Ovary (tissue), 9 donors: ENCODE results near the gene CACNG7. TPM values are rescaled to one million over a fixed set of nuclear protein-coding genes. Genes with fewer than 3 reads are reported as not detected.

ENCODE experiments used
- DNase-seq, 5 donors: peaks; one replicate each; pipeline ENCODE4 v3.0.0-alpha.2; 2019 to 2020
- H3K27ac ChIP-seq, 2 donors: fragments of 200-600 bp; one replicate each; pipeline versions ENCODE4 v1.5.1 to v1.8.0; 2019 to 2022
- H3K27me3 ChIP-seq: fragments of 200-600 bp; one replicate; pipeline ENCODE4 v1.8.0; 2022
- H3K36me3 ChIP-seq: fragments of 200-600 bp; sonication (generic); one replicate; pipeline ENCODE4 v1.5.1; 2019
- H3K4me1 ChIP-seq: one replicate; pipeline ENCODE4 v1.8.1; 2013; ENCODE audit warnings: mild to moderate bottlenecking, moderate library complexity; ENCODE audit not compliant: insufficient read depth
- H3K4me3 ChIP-seq: fragments of 200-600 bp; sonication (generic); one replicate; pipeline ENCODE4 v1.5.1; 2017
- H3K9me3 ChIP-seq, 2 donors: fragments of 200-600 bp in 1 of 2; sonication (generic) in 1 of 2; one replicate each; pipeline versions ENCODE4 v1.5.1 to v1.8.1; 2013 to 2019; ENCODE audit warnings: mild to moderate bottlenecking in 1 of 2, moderate library complexity in 1 of 2
- EP300 ChIP-seq: sonication (generic); formaldehyde crosslinking; IDR thresholded peaks from one replicate; pipeline ENCODE4 v1.6.1; 2017; ENCODE audit warnings: antibody characterized with exemption
- POLR2A ChIP-seq: fragments of 450-650 bp; IDR thresholded peaks from one replicate; pipeline ENCODE4 v1.6.1; 2017; ENCODE audit warnings: antibody characterized with exemption, mild to moderate bottlenecking, moderate library complexity
- WGBS, 3 donors: extraction: QIAGEN DNeasy Blood & Tissue Kit in 1 of 3; methylation state at CpG; one replicate each; pipeline versions ENCODE4 v1.1.5 to v1.1.7; 2013 to 2017; 5-methylcytosine and 5-hydroxymethylcytosine counted together
- intact Hi-C, 4 donors: fragments of 100-400 bp; cut with DNase I; formaldehyde crosslinking; loops; one replicate each; pipeline versions ENCODE4 v1.11.0 to v1.15.1; 2022 to 2023
- polyA plus RNA-seq, 2 donors: library from polyadenylated mRNA; stranded (reverse); fragments of 200-250 nt in 1 of 2; fragments of 350-450 nt in 1 of 2; fragmentation: Illumina TruSeq in 1 of 2; extraction: RNeasy Lipid Tissue Mini Kit (QIAGEN cat#74804) in 1 of 2; gene quantifications; one replicate each; pipeline ENCODE4 v1.2.3, GENCODE V29; 2013 to 2014
- total RNA-seq, 7 donors: library from RNA; depleted of rRNA in 2 of 7; stranded (reverse); fragments of >200 nt in 2 of 7; fragmentation: NEBNext Ultra II Directional in 3 of 7; extraction: Animal tissue kit (Norgen Biotek cat#: 25700) in 3 of 7; gene quantifications; one replicate each; pipeline versions ENCODE4 v1.1.0 to v1.2.4, GENCODE V29; 2016 to 2023
- TF ChIP-seq, protein P1 (sequence below), 3 donors: fragments of 450-650 bp in 2 of 3; fragments of 200-600 bp in 1 of 3; IDR thresholded peaks; one replicate each; pipeline versions ENCODE4 v1.5.1 to v1.8.0; 2016 to 2022; ENCODE audit warnings: antibody characterized with exemption in 3 of 3, mild to moderate bottlenecking in 1 of 3
- donor health status: DM: no; HTN: no; CAD: no; lungs with moderate emphysema.
- donor health status: DM: no; HTN: no; CAD: no.
- donor health status: Bipolar disorder and iron deficiency.
- donor health status: DM: yes; HTN: yes; CAD: no.
- donor health status: DM: no; HTN: no; CAD: no.
- donor health status: DM: yes; HTN: yes; CAD: no.

The CACNG7 gene
- total and polyA plus RNA-seq, 9 donors, result 0.02 TPM; not detected in 8

DNA sequence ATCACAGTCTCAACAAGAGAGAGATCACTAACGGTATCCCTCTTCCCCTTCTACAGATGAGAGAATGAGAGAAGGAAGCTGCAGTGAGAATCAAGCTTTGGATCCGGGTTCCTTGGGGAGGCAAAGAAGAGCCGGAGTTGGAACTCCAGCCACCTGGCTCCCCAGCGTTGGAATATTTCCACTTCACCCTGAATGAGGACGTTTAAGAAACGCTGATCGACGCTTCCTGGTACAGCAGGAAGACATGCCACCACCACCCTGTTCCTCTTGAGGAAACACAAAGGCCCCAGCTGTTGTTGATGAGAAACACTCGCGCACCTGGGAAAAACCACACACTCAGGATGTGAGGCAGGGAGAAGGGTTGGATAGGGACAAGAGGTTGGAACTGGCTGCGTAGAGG, 42.4 kb downstream of the CACNG7 start:
- H3K4me3 ChIP-seq, result no peak overlapping the region
- no peaks in the 10 kb centered on the region for H3K9me3 ChIP-seq
- DNase-seq, result no peak
- WGBS, 3 donors, result 54 to 65% (median 56%) methylated on average over 11 of the region's 11 CpGs
- no peaks in the 10 kb centered on the region for H3K27me3 ChIP-seq
- no peaks in the 10 kb centered on the region for H3K4me1 ChIP-seq
- H3K36me3 ChIP-seq, result no peaks in the 10 kb centered on the region
- TF ChIP-seq, protein P1, sequence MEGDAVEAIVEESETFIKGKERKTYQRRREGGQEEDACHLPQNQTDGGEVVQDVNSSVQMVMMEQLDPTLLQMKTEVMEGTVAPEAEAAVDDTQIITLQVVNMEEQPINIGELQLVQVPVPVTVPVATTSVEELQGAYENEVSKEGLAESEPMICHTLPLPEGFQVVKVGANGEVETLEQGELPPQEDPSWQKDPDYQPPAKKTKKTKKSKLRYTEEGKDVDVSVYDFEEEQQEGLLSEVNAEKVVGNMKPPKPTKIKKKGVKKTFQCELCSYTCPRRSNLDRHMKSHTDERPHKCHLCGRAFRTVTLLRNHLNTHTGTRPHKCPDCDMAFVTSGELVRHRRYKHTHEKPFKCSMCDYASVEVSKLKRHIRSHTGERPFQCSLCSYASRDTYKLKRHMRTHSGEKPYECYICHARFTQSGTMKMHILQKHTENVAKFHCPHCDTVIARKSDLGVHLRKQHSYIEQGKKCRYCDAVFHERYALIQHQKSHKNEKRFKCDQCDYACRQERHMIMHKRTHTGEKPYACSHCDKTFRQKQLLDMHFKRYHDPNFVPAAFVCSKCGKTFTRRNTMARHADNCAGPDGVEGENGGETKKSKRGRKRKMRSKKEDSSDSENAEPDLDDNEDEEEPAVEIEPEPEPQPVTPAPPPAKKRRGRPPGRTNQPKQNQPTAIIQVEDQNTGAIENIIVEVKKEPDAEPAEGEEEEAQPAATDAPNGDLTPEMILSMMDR (IDR thresholded peaks at IDR 0.05), result no peak
- TF ChIP-seq EP300, result no peak
- TF ChIP-seq POLR2A, result no peak
- intact Hi-C loops, result no loop called here
- H3K27ac ChIP-seq, result no peak overlapping the region

- no peak for DNase-seq
- H3K4me3 ChIP-seq, result no peak overlapping the region
- intact Hi-C loops, result no loop called here
- no peak overlapping the region for H3K27ac ChIP-seq
- no peaks in the 10 kb centered on the region for H3K9me3 ChIP-seq
- TF ChIP-seq POLR2A (no peak), EP300 (no peak)
- TF ChIP-seq, protein P1 (IDR thresholded peaks at IDR 0.05), result no peak
- no peaks in the 10 kb centered on the region for H3K4me1 ChIP-seq
- H3K27me3 ChIP-seq, result no peaks in the 10 kb centered on the region
- WGBS, 3 donors, result 78 to 81% (median 80%) methylated on average over 9 of the region's 9 CpGs
- H3K36me3 ChIP-seq, result no peaks in the 10 kb centered on the region
Observed at GRCh38 chr19:53951947-53952346, 42.9 kb downstream of the CACNG7 start.

DNA sequence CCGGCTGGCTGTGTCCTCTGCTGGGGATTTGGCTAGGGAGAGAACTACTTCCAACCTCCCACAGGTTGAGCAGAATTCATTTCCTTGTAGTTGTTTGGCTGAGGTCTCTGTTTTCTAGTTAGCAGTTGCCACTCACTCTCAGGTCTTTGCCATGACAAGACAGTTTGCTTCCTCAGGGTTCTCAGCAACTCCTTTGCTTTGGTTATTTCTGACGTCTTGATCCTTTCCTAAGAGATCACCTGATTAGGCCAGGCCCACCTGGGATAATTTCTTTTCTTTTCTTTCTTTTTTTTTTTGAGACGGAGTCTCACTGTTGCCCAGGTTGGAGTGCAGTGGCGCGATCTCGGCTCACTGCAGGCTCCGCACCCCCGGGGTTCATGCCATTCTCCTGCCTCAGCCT, 44.3 kb downstream of the CACNG7 start:
- no peaks in the 10 kb centered on the region for H3K4me1 ChIP-seq
- 76 to 89% (median 87%) methylated on average over 8 of the region's 8 CpGs for WGBS, 3 donors
- H3K27ac ChIP-seq, result no peak overlapping the region
- DNase-seq, result no peak
- H3K4me3 ChIP-seq, result no peak overlapping the region
- H3K9me3 ChIP-seq, result no peaks in the 10 kb centered on the region
- no peaks in the 10 kb centered on the region for H3K27me3 ChIP-seq
- TF ChIP-seq POLR2A (no peak), EP300 (no peak)
- TF ChIP-seq, protein P1 (IDR thresholded peaks at IDR 0.05), result no peak
- intact Hi-C loops, result no loop called here
- H3K36me3 ChIP-seq, result no peaks in the 10 kb centered on the region

GRCh38 chr19:53957448-53958167, 48.5 kb downstream of the CACNG7 start:
- TF ChIP-seq, protein P1 (IDR thresholded peaks at IDR 0.05), result no peak
- TF ChIP-seq POLR2A (no peak), EP300 (no peak)
- H3K27ac ChIP-seq, result no peak overlapping the region
- H3K36me3 ChIP-seq, result no peaks in the 10 kb centered on the region
- WGBS, 3 donors, result 3 to 6% (median 4%) methylated on average over 15 of the region's 15 CpGs
- no peak for DNase-seq
- H3K9me3 ChIP-seq, result no peaks in the 10 kb centered on the region
- no peaks in the 10 kb centered on the region for H3K4me1 ChIP-seq
- intact Hi-C loops, result no loop called here
- no peaks in the 10 kb centered on the region for H3K27me3 ChIP-seq
- no peak overlapping the region for H3K4me3 ChIP-seq
